GM12875 (cell line): Measurements from ENCODE around the gene ODAM.

Source experiments
- H3K4me3 ChIP-seq: one replicate; pipeline ENCODE4 v1.5.1; 2011; ENCODE audit warnings: low read depth, low read length, control low read depth
- CTCF ChIP-seq: IDR thresholded peaks from 2 replicates; pipeline ENCODE4 v1.5.1; 2011; ENCODE audit warnings: low read depth, mild to moderate bottlenecking, control low read depth, inconsistent platforms, low read length, moderate library complexity, borderline replicate concordance; ENCODE audit not compliant: insufficient read depth

Gene ODAM

GRCh38 chr4:70251250-70251944 lies 55.9 kb downstream of the ODAM start:
- TF ChIP-seq CTCF: no peak
- H3K4me3 ChIP-seq: no peak overlapping the region

- no peak for TF ChIP-seq CTCF
Observed at GRCh38 chr4:70251945-70252277, 56.4 kb downstream of the ODAM start.

More at GRCh38 chr4:70251945-70252277, 56.4 kb downstream of the ODAM start:
- H3K4me3 ChIP-seq: no peak overlapping the region
